Activated CD8-positive, alpha-beta memory T cell treated with anti-CD3 and anti-CD28 coated beads, Interleukin-2, amount 50 U/mL, for 24 hours (primary cell): ENCODE measurements around the gene MN1.

ENCODE experiments used
- DNase-seq: peaks from one replicate; pipeline ENCODE4 v3.0.0-alpha.2; 2020; ENCODE audit errors: extremely low read depth

MN1 gene

GRCh38 chr22:27801616-27802345 lies at the start of gene MN1:
MN1 (minus strand) TSS chr22:27801756; CDS start chr22:27800543, 1,213 bp downstream.
- no peak for DNase-seq

DNA sequence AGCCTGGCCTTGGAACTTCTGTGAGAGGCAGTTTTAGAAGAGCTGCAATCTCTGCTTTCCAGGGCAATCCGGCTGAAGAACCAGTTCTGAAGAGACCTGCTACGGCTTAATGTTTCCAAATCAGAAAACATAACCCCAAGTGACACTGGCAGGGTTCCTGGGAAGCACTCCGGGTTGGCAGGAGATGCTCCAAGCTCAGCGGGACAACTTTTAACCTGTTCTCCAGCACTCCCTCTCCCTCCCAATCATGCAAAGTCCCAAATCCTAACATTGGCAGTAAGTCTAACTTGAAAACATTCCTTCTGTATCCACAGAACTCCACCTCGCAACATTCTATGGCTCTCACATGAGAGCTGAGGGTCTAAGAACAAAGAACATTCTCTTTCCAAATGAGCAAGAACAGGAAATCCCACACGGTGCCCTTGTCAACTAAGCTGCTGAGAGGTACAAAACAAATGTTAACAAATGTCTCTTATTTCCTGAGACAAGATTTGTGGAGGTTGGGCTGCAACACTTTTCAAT lies 48.5 kb upstream of the MN1 start:
- DNase-seq, result no peak

DNA sequence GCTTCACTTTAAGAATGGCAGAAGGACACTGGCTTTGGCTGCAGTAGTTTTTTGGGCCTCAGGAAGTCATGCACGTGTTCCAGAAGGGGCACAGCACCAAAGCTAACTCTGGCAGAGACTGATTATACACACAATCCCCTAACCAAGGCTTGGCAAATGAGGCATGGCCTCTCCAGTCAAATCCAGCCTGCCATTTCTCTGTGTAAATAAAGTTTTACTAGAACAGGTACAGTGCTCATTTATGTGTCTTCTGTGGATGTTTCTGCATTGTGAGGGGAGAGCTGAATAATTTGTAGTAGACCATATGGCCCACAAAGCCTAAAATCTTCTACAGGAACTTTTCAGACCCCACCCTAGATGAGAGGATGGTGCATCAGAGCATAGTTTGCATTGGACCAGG lies 46.4 kb upstream of the MN1 start:
- DNase-seq, result no peak

- DNase-seq, result no peak
Measured at GRCh38 chr22:27846910-27847309, 45.4 kb upstream of the MN1 start.

GRCh38 chr22:27846248-27846757 lies 44.7 kb upstream of the MN1 start:
- no peak for DNase-seq

DNA sequence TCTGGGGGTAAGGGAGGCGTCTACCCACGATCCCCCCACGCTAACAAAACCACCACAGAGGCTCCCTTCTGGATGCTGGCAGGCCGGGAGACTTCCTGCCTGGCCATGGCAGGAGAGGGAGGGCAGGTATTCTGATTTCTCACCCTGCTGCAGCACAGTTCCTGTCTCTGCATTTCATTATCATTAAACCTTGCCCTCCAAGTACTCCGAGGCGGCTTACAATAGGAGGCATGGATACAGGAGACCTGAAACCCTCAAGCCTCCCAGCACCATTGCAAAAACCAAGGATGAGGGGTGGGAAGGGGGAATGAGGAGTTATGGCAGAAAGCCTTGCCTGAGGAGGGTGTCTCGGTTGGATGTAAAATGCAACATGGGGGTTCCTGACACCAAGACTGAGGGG lies 44.1 kb upstream of the MN1 start:
- DNase-seq, result no peak

DNA sequence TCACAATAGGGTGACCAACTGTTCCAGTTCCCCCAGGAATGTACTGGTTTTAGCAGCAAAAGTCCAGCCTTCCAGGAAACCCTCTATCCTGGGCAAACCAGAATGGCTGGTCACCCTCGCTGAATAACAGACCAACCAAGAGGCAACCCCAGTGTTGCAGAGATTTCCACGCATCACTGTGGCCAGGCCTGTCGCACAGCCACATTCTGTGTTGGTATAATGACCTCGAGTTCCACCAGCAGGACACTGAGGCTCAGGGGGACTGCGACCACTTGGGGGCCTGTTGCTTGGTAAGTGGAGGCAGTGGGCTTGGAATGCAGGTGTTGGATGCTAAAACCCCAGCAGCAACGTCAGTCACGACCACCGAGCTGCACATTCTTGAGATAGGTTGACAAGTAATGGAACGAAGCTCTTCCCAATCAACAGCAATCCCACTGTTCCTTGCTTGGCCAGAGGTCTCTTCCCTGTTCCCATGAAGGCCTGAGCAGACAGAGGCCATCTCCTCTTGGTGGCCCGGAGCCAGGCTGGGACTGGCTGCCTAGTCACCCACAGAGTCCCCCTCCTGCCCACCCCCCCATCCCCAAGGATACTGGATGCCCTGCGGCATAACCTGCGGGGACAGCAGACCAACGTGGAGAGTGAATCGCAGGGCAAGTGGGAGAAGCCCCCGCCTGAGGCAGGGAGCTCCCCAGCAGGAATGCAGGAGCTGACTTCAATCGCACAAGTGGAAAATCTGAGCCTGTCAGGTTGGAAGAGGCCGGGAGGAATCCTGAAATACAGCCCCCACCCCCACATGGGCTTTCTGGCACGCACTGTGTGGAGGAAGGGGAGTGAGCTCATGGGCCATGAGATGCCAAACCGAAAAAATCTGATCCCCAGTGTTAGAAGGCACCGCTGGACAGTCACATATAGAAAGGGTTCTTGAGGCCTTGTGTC lies 43.4 kb upstream of the MN1 start:
- DNase-seq, result no peak

GRCh38 chr22:27844256-27844655 lies 42.7 kb upstream of the MN1 start:
- DNase-seq, result no peak

GRCh38 chr22:27843441-27843840 lies 41.9 kb upstream of the MN1 start:
- DNase-seq, result no peak

- no peak for DNase-seq
Measured at GRCh38 chr22:27842669-27843431, 41.3 kb upstream of the MN1 start.

DNA sequence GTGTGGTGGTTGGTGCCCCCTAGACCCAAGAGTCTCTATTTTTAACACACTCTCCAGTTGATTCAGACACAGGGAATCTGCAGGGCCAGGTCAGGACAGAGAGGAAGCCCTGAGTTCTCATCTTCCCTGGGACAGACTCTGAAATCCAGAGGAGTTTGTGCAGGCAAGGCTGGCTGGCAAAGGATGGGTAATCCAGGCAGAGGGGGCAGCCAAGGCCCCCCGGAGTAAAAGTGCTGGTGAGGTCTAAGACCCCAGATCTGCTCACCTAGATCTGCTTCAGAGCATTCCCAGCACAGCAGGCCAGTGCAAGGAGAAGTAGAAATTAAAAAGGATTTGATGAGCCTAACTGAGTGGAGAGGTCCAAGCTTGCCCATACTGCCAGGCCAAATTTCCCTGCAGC lies 40.6 kb upstream of the MN1 start:
- no peak for DNase-seq

DNA sequence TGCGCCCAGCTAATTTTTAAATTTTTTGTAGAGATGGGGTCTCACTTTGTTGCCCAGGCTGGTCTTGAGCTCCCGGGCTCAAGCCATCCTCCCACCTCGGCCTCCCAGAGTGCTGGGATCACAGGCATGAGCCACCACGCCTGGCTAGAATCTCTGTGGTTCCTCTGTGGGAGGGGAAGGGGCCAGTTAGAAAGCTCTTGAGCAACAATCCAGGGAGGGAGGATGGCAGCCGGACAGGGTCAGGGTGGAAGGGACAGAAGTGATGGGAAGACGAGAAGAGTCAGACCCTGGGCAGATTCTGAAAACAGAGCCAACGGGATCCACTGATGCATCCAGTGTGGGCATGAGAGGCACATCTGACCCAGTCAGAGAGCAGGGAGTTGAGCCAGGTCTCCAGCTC lies 38.9 kb upstream of the MN1 start:
- no peak for DNase-seq

GRCh38 chr22:27839057-27839660 lies 37.6 kb upstream of the MN1 start:
- no peak for DNase-seq

DNA sequence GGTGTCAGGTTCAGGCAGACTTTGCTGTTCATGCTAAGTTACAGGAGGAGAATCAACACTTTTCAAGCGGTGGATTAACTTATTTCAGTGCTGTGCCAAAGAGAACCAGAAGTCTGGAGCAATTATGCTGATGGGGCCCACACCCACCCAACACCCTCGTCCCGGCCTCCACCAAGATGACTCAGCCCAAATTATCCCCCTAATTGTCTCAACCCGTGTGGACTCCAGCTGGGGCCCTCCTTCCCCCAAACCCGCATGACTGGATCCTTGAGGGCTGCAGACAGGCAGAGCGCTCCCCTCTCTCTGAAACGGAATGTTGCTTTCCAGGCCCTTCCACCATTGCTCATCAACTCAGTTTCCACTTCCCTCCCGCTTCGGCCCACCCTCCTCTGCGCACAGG lies 34.6 kb upstream of the MN1 start:
- no peak for DNase-seq

DNA sequence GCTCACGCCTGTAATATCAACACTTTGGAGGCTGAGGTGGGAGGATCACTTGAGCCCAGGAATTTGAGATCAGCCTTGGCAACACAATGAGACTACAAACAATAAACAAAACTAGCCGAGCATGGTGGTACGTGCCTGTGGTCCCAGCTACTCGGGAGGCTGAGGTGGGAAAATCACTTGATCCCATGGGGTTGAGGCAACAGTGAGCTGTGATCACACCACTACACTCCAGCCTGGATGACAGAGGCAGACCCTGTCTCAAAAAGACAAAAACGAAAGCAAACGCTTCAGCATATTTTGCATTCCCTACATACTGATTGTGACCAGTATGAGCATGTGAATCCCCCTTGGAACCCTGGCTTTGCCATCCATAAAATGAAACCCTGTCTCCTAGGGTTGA lies 33.9 kb upstream of the MN1 start:
- no peak for DNase-seq

DNA sequence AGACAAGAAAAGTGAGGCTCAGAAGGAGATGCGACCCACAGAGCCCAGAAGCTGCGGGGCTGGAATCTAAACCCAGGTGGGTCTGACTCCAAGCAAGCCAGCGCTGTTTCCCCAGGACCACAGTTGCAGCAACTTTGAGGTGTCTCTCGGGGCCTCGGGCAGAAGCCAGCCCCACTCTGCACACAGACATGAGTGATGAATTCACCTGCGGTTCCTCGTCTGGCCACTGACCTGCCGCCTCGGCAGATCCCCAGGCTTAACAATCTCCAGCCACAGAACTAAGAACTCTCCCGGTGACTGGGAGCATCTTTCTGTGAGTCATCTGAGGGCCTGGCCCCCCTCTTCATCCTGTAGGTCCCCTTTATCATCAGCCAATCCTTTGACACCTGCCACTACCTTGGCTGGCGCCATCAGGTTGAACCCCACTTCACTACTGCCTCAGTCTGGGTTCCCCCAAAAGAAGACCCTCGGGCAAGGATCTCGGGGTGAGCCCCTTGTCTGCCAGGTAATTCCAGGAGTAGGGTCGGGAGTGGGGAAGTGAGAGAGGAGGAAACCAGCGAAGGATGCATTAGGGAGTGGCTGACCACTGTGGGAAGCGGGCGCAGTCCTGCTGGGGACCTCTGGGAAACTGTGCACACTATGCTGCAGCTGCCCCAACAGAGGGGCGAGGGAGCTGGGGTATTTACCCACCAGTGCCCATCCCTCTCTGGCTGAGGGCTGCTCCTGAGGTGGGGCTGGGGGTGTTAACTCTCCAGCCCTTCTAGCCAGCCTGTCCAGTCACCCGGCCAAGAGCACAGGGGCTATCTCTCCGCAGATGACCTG lies 33.0 kb upstream of the MN1 start:
- no peak for DNase-seq

DNA sequence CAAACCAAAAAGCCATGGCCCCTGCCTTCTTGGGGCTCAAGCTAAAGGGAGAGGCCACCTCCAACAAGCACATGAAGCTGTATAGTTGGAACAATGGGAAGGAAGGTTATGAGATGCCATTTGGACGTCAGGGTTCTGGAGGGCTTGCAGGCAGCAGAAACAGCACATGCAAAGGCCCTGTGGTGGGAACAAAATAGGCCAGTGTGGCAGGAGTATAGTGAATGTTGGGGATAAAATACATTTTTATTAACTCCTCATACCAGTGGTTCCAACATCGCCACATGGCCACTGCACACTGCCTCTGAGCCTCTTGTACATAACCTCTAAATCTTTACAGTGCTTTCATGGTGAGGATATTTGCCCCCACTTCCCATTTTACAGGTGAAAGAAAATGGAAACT lies 32.2 kb upstream of the MN1 start:
- no peak for DNase-seq

DNA sequence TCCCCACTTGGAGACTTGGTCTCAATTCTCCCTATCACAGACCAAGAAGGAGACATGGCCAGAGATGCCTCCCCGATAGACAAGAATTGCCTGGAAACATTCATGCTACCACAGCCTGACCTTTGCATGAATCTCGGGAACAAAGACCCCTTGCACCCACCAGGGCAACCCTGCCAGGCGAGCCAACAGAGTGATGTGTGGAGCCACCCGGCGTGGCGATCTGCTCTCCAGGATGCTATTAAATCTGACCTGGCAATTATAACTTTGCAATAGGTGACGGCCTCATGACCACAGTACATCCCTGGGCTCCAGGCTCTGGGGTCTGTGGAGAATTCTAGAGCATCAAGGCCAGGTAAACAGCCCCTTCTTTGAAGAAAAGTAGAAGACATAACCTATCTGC lies 31.1 kb upstream of the MN1 start:
- no peak for DNase-seq

DNA sequence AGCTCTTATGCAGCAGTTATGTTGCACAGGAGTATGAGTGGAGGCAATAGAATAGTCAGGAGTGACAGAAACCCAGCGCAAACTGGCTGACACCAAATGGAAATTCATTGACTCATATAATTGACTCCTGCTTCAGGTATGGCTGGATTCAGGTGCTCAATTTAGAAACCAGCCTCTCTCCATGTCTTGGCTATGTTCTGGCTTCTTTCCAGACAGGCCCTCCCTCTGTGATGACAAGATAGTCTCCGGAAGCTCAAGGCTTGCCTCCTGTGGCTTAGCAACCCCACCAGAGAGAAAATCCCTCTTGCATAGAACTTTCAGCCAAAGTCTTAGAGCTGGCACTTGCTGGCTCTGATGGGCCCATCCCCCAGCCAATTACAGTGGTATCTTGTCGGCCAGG lies 28.1 kb upstream of the MN1 start:
- DNase-seq, result no peak
